MM.1S (cell line): ENCODE data around the gene ADGRV1.

Source experiments
- DNase-seq: peaks from one replicate; pipeline ENCODE4 v3.0.0-alpha.2; 2015
- H2AFZ ChIP-seq: fragments of 300-600 bp; sonication (generic); 2 replicates; pipeline ENCODE4 v1.6.0; 2016; ENCODE audit warnings: antibody characterized with exemption, low read length
- H3F3A ChIP-seq: fragments of 300-600 bp; sonication (generic); 2 replicates; pipeline ENCODE4 v1.6.1; 2016; ENCODE audit warnings: mild to moderate bottlenecking, antibody characterized with exemption, low read length, moderate library complexity, mixed read lengths; ENCODE audit not compliant: insufficient read depth
- H3K27ac ChIP-seq: fragments of 300-600 bp; sonication (generic); 2 replicates; pipeline ENCODE4 v1.5.1; 2016; ENCODE audit warnings: mild to moderate bottlenecking, low read length
- H3K27me3 ChIP-seq: fragments of 300-600 bp; sonication (generic); replicated peaks from 2 replicates; pipeline ENCODE4 v1.6.0; 2016; ENCODE audit warnings: low read length; ENCODE audit not compliant: insufficient read depth
- H3K36me3 ChIP-seq: fragments of 300-600 bp; sonication (generic); replicated peaks from 2 replicates; pipeline ENCODE4 v1.6.1; 2016; ENCODE audit warnings: mild to moderate bottlenecking, low read length, mixed read lengths; ENCODE audit not compliant: insufficient read depth
- H3K4me1 ChIP-seq: fragments of 300-600 bp; sonication (generic); 2 replicates; pipeline ENCODE4 v1.6.1; 2016; ENCODE audit warnings: low read length, mixed read lengths
- H3K4me2 ChIP-seq: fragments of 300-600 bp; sonication (generic); 2 replicates; pipeline ENCODE4 v1.6.0; 2016; ENCODE audit warnings: low read depth, low read length
- H3K4me3 ChIP-seq: fragments of 300-600 bp; sonication (generic); 2 replicates; pipeline ENCODE4 v1.5.1; 2016; ENCODE audit warnings: low read length, mixed read lengths
- H3K79me2 ChIP-seq: fragments of 300-600 bp; sonication (generic); 2 replicates; pipeline ENCODE4 v1.6.1; 2016; ENCODE audit warnings: mixed run types, low read length, mixed read lengths
- H3K9ac ChIP-seq: fragments of 300-600 bp; sonication (generic); 2 replicates; pipeline ENCODE4 v1.6.1; 2016; ENCODE audit warnings: low read length, mixed read lengths
- H3K9me2 ChIP-seq: fragments of 300-600 bp; sonication (generic); replicated peaks from 2 replicates; pipeline ENCODE4 v1.6.1; 2016; ENCODE audit warnings: mild to moderate bottlenecking, low read length, mixed read lengths; ENCODE audit not compliant: insufficient read depth
- H3K9me3 ChIP-seq: fragments of 300-600 bp; sonication (generic); replicated peaks from 2 replicates; pipeline ENCODE4 v1.6.1; 2016; ENCODE audit warnings: mild to moderate bottlenecking, low read length, mixed read lengths; ENCODE audit not compliant: insufficient read depth
- H4K20me1 ChIP-seq: fragments of 300-600 bp; sonication (generic); 2 replicates; pipeline ENCODE4 v1.6.1; 2016; ENCODE audit warnings: mild to moderate bottlenecking, low read length, moderate library complexity, mixed read lengths; ENCODE audit not compliant: insufficient read depth
- EZH2 ChIP-seq: fragments of 300-600 bp; sonication (generic); optimal IDR thresholded peaks from 2 replicates; pipeline ENCODE3; 2017; ENCODE audit warnings: low read depth, mild to moderate bottlenecking, antibody characterized with exemption, low read length, mixed read lengths
- EZH2phosphoT487 ChIP-seq: fragments of 300-600 bp; sonication (generic); IDR thresholded peaks from 2 replicates; pipeline ENCODE4 v1.6.1; 2018; ENCODE audit warnings: antibody characterized with exemption, low read length
- TF ChIP-seq, protein P1 (sequence below): fragments of 300-600 bp; sonication (generic); IDR thresholded peaks from 2 replicates; pipeline ENCODE4 v1.5.1; 2016; ENCODE audit warnings: antibody characterized with exemption, low read length, mixed read lengths

The ADGRV1 gene

DNA sequence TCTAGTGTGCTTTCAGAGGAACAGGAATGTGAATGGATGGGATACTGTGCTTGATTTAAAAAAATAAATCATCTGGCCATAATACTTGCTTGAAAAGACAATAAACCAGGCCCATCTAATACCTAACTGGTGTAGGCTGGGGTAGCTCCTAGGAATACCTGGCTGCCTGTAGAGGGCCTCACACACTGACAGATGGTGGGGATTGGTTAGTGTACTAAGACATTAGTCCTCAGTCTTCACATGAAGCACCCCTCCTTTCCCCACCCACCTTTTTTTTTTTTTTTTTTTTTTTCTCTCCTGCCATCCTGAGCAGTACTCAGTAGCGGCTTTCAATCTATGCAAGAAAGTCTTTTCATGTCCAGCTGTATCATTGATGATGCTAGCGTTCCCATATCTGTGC lies 130.5 kb downstream of the ADGRV1 start:
- H3K4me2 ChIP-seq, result no peak overlapping the region
- no peaks in the 10 kb centered on the region for H3K9me3 ChIP-seq
- H3K36me3 ChIP-seq, result no peaks in the 10 kb centered on the region
- no peak for DNase-seq
- H3K27ac ChIP-seq, result no peak overlapping the region
- H3K79me2 ChIP-seq, result no peaks in the 10 kb centered on the region
- no peaks in the 10 kb centered on the region for H3K9me2 ChIP-seq
- no peak overlapping the region for H3K4me3 ChIP-seq
- H4K20me1 ChIP-seq, result no peaks in the 10 kb centered on the region
- no peak overlapping the region for H2AFZ ChIP-seq
- TF ChIP-seq EZH2 (no peak), EZH2phosphoT487 (no peak)
- TF ChIP-seq, protein P1, sequence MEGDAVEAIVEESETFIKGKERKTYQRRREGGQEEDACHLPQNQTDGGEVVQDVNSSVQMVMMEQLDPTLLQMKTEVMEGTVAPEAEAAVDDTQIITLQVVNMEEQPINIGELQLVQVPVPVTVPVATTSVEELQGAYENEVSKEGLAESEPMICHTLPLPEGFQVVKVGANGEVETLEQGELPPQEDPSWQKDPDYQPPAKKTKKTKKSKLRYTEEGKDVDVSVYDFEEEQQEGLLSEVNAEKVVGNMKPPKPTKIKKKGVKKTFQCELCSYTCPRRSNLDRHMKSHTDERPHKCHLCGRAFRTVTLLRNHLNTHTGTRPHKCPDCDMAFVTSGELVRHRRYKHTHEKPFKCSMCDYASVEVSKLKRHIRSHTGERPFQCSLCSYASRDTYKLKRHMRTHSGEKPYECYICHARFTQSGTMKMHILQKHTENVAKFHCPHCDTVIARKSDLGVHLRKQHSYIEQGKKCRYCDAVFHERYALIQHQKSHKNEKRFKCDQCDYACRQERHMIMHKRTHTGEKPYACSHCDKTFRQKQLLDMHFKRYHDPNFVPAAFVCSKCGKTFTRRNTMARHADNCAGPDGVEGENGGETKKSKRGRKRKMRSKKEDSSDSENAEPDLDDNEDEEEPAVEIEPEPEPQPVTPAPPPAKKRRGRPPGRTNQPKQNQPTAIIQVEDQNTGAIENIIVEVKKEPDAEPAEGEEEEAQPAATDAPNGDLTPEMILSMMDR, result no peak
- H3K27me3 ChIP-seq, result no peaks in the 10 kb centered on the region
- no peaks in the 10 kb centered on the region for H3F3A ChIP-seq
- H3K4me1 ChIP-seq, result no peaks in the 10 kb centered on the region
- H3K9ac ChIP-seq, result no peak overlapping the region

DNA sequence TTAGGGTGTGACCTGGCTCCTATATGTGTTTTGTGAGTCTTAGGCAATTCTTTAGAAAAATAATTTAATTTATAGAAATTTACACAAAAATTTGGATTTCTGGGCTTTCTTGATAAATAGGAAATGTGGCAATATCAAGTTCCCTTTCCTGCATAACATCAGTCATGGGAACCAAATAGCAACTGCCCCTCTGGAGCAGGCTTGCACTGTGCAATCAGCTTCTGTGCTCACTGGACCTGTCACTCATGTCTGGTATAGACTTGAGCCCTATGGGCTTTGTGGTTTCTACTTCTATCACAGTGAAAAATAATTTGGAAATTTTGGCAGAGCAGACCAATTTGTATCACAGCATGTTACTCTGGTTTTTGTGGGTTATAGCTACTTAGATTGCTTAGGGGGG lies 131.7 kb downstream of the ADGRV1 start:
- Histone ChIP-seq H3K4me2 (no peak overlapping the region), H3K9me3 (no peaks in the 10 kb centered on the region), H3K36me3 (no peaks in the 10 kb centered on the region), H3K27ac (no peak overlapping the region), H4K20me1 (no peaks in the 10 kb centered on the region), H2AFZ (no peak overlapping the region), H3K9ac (no peak overlapping the region), H3K4me3 (no peak overlapping the region), H3K4me1 (no peaks in the 10 kb centered on the region), H3K79me2 (no peaks in the 10 kb centered on the region), H3K27me3 (no peaks in the 10 kb centered on the region), H3K9me2 (no peaks in the 10 kb centered on the region), H3F3A (no peaks in the 10 kb centered on the region)
- DNase-seq, result no peak
- TF ChIP-seq, protein P1, result no peak
- no peak for TF ChIP-seq EZH2
- no peak for TF ChIP-seq EZH2phosphoT487

DNA sequence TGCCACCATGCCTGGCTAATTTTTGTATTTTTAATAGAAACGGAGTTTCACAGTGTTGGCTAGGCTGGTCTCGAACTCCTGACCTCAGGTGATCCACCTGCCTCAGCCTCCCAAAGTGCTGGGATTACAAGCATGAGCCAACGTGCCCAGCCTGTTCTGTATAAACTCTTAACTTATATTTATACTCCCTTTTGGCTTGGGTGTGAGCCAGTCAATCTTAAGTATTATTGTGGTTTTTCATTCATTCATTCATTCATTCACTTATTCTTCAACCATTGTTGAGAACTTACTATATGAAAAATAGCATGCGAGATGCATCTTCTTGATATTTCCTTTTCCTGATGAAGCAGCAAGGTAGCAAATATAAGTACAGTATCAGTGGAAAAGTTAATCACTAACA lies 132.9 kb downstream of the ADGRV1 start:
- Histone ChIP-seq H3F3A (no peaks in the 10 kb centered on the region), H3K36me3 (no peaks in the 10 kb centered on the region), H3K9me2 (no peaks in the 10 kb centered on the region), H3K27me3 (no peaks in the 10 kb centered on the region), H3K4me3 (no peak overlapping the region), H3K4me1 (no peaks in the 10 kb centered on the region), H3K9ac (no peak overlapping the region), H4K20me1 (no peaks in the 10 kb centered on the region), H2AFZ (no peak overlapping the region), H3K27ac (no peak overlapping the region), H3K9me3 (no peaks in the 10 kb centered on the region), H3K79me2 (no peaks in the 10 kb centered on the region), H3K4me2 (no peak overlapping the region)
- no peak for DNase-seq
- TF ChIP-seq EZH2 (no peak), EZH2phosphoT487 (no peak)
- TF ChIP-seq, protein P1, result no peak
